Epidermal melanocyte (primary cell): ENCODE measurements around the gene CFDP1.

Experiments
- DNase-seq: peaks from one replicate; pipeline ENCODE4 v3.0.0; 2011; ENCODE audit warnings: low spot score; ENCODE audit not compliant: insufficient read length

Gene CFDP1

GRCh38 chr16:75415169-75415905 is 18.0 kb downstream of the CFDP1 start:
- DNase-seq: no peak

GRCh38 chr16:75413951-75414350 is 19.4 kb downstream of the CFDP1 start:
- DNase-seq: no peak

- DNase-seq: no peak
These were observed 26.4 kb downstream of the CFDP1 start for GRCh38 chr16:75406943-75407342.

GRCh38 chr16:75402821-75403475 is 30.4 kb downstream of the CFDP1 start:
- DNase-seq: no peak

- DNase-seq: no peak
These were observed 31.0 kb downstream of the CFDP1 start for GRCh38 chr16:75402159-75402820.

GRCh38 chr16:75401691-75402090 is 31.6 kb downstream of the CFDP1 start:
- peak; percentile 22 for DNase-seq

- no peak for DNase-seq
These were observed 35.0 kb downstream of the CFDP1 start for GRCh38 chr16:75398333-75398732.

- no peak for DNase-seq
These were observed 38.4 kb downstream of the CFDP1 start for GRCh38 chr16:75394941-75395340.

- DNase-seq: peak; percentile 21
These were observed 40.4 kb downstream of the CFDP1 start for GRCh38 chr16:75392906-75393305.

- no peak for DNase-seq
These were observed 42.2 kb downstream of the CFDP1 start for GRCh38 chr16:75390926-75391653.

- DNase-seq: no peak
These were observed 44.1 kb downstream of the CFDP1 start for GRCh38 chr16:75389096-75389690.

GRCh38 chr16:75387951-75388350 is 45.4 kb downstream of the CFDP1 start:
- DNase-seq: no peak

- peak; percentile 23 for DNase-seq
These were observed 47.7 kb downstream of the CFDP1 start for GRCh38 chr16:75385507-75386152.

- no peak for DNase-seq
These were observed 50.2 kb downstream of the CFDP1 start for GRCh38 chr16:75383141-75383540.

GRCh38 chr16:75382611-75383010 is 50.7 kb downstream of the CFDP1 start:
- no peak for DNase-seq

- DNase-seq: no peak
These were observed 52.4 kb downstream of the CFDP1 start for GRCh38 chr16:75380870-75381269.

- peak; percentile 57 for DNase-seq
These were observed 53.1 kb downstream of the CFDP1 start for GRCh38 chr16:75379911-75380847.

GRCh38 chr16:75379339-75379738 is 54.0 kb downstream of the CFDP1 start:
- no peak for DNase-seq

- no peak for DNase-seq
These were observed 54.7 kb downstream of the CFDP1 start for GRCh38 chr16:75378616-75379015.
